Measurements from ENCODE around the gene SNCAIP. TPM values are rescaled to one million over a fixed set of nuclear protein-coding genes. Genes with fewer than 3 reads are reported as not detected.
A peak's percentile ranks its signal among the peaks of the same experiment; 100 is the strongest.

SNCAIP gene
- total RNA-seq, 1 donor from 2014 or later: 3.3 TPM

GRCh38 chr5:122398016-122398415 is 86.0 kb downstream of the SNCAIP start:
- DNase-seq (ENCODE audit: low spot score): no peak

GRCh38 chr5:122400341-122400740 is 88.3 kb downstream of the SNCAIP start:
- no peak for DNase-seq (ENCODE audit: low spot score)

GRCh38 chr5:122400938-122401337 is 88.9 kb downstream of the SNCAIP start:
- DNase-seq (ENCODE audit: low spot score): no peak

- DNase-seq (ENCODE audit: low spot score): no peak
Measured at GRCh38 chr5:122401976-122402725, 90.1 kb downstream of the SNCAIP start.

GRCh38 chr5:122402955-122403685 is 91.1 kb downstream of the SNCAIP start:
- DNase-seq (ENCODE audit: low spot score): no peak

- no peak for DNase-seq (ENCODE audit: low spot score)
Measured at GRCh38 chr5:122404018-122404417, 92.0 kb downstream of the SNCAIP start.

GRCh38 chr5:122404653-122405362 is 92.8 kb downstream of the SNCAIP start:
- DNase-seq (ENCODE audit: low spot score): no peak

- no peak for DNase-seq (ENCODE audit: low spot score)
Measured at GRCh38 chr5:122405751-122406150, 93.7 kb downstream of the SNCAIP start.

GRCh38 chr5:122406181-122406580 is 94.1 kb downstream of the SNCAIP start:
- no peak for DNase-seq (ENCODE audit: low spot score)

GRCh38 chr5:122408592-122409224 is 96.7 kb downstream of the SNCAIP start:
- DNase-seq (ENCODE audit: low spot score): no peak

GRCh38 chr5:122412966-122413365 is 100.9 kb downstream of the SNCAIP start:
- no peak for DNase-seq (ENCODE audit: low spot score)

- no peak for DNase-seq (ENCODE audit: low spot score)
Measured at GRCh38 chr5:122413722-122414121, 101.7 kb downstream of the SNCAIP start.

- DNase-seq (ENCODE audit: low spot score): peak; percentile 68
Measured at GRCh38 chr5:122415030-122415800, 103.2 kb downstream of the SNCAIP start.

- no peak for DNase-seq (ENCODE audit: low spot score)
Measured at GRCh38 chr5:122415801-122416120, 103.7 kb downstream of the SNCAIP start.

- DNase-seq (ENCODE audit: low spot score): no peak
Measured at GRCh38 chr5:122419142-122419894, 107.3 kb downstream of the SNCAIP start.

- no peak for DNase-seq (ENCODE audit: low spot score)
Measured at GRCh38 chr5:122420091-122420490, 108.1 kb downstream of the SNCAIP start.

- no peak for DNase-seq (ENCODE audit: low spot score)
Measured at GRCh38 chr5:122420537-122421236, 108.7 kb downstream of the SNCAIP start.

- no peak for DNase-seq (ENCODE audit: low spot score)
Measured at GRCh38 chr5:122421374-122422079, 109.5 kb downstream of the SNCAIP start.

GRCh38 chr5:122423221-122423620 is 111.2 kb downstream of the SNCAIP start:
- DNase-seq (ENCODE audit: low spot score): no peak

Data from ureter (tissue), 1 donor.